Raji (cell line): Measurements from ENCODE around the gene SLC5A8.

Experiments used
- POLR2A ChIP-seq: IDR thresholded peaks from 2 replicates; pipeline ENCODE4 v1.6.1; 2011; ENCODE audit warnings: low read depth, low read length, control low read depth; ENCODE audit not compliant: insufficient read depth

SLC5A8 gene

GRCh38 chr12:101209319-101210302, at the start of gene SLC5A8:
Gene SLC5A8 (minus strand): TSS chr12:101210238. CDS start chr12:101209848, 390 bp downstream.
- TF ChIP-seq POLR2A: no peak

GRCh38 chr12:101257357-101257756, 47.3 kb upstream of the SLC5A8 start:
- no peak for TF ChIP-seq POLR2A

GRCh38 chr12:101256266-101256665, 46.2 kb upstream of the SLC5A8 start:
- TF ChIP-seq POLR2A: no peak

GRCh38 chr12:101243616-101244015, 33.6 kb upstream of the SLC5A8 start:
- TF ChIP-seq POLR2A: no peak

- no peak for TF ChIP-seq POLR2A
Measured at GRCh38 chr12:101243074-101243473, 33.0 kb upstream of the SLC5A8 start.

GRCh38 chr12:101238800-101239329, 28.8 kb upstream of the SLC5A8 start:
- TF ChIP-seq POLR2A: no peak

GRCh38 chr12:101238306-101238705, 28.3 kb upstream of the SLC5A8 start:
- no peak for TF ChIP-seq POLR2A

- TF ChIP-seq POLR2A: no peak
Measured at GRCh38 chr12:101235686-101236085, 25.6 kb upstream of the SLC5A8 start.

GRCh38 chr12:101231636-101232035, 21.6 kb upstream of the SLC5A8 start:
- no peak for TF ChIP-seq POLR2A

GRCh38 chr12:101230547-101230946, 20.5 kb upstream of the SLC5A8 start:
- no peak for TF ChIP-seq POLR2A

GRCh38 chr12:101229841-101230241, 19.8 kb upstream of the SLC5A8 start:
- no peak for TF ChIP-seq POLR2A

- no peak for TF ChIP-seq POLR2A
Measured at GRCh38 chr12:101221301-101221700, 11.3 kb upstream of the SLC5A8 start.

GRCh38 chr12:101216810-101217209, 6.8 kb upstream of the SLC5A8 start:
- TF ChIP-seq POLR2A: no peak

- TF ChIP-seq POLR2A: no peak
Measured at GRCh38 chr12:101207086-101207780, 2.8 kb downstream of the SLC5A8 start.

- TF ChIP-seq POLR2A: no peak
Measured at GRCh38 chr12:101204602-101205304, 5.3 kb downstream of the SLC5A8 start.
